K562 (cell line): ENCODE results near the gene ARHGAP31. TPM values are rescaled to one million over a fixed set of nuclear protein-coding genes. Genes with fewer than 3 reads are reported as not detected.

Source experiments
- ATAC-seq: fragments of 200-7000 bp; cut with Tn5 transposase; 3 replicates; pipeline ENCODE4 v1.9.1; 2020; ENCODE audit warnings: moderate library complexity
- BruUV-seq: library from RNA; stranded (reverse); fragments of 400-500 nt; replicated peaks from 2 replicates; lab custom pipeline; 2021; lab: Mats Ljungman, UMichigan
- CTCF ChIA-PET: fragments of 300-600 bp; formaldehyde crosslinking; extraction: SDS; loops from one replicate; lab custom pipeline; 2021; ENCODE audit warnings: low intra/inter-chr PET ratio; lab: Yijun Ruan, JAX
- POLR2A ChIA-PET: fragments of 300-600, 350-650 bp; sonication (Branson Sonifier 250); formaldehyde crosslinking; extraction: SDS; loops from one replicate; lab custom pipeline; 2021; ENCODE audit warnings: antibody characterized with exemption, inconsistent platforms; lab: Yijun Ruan, JAX
- DNase-seq, 4 experiments: peaks; one replicate each; pipeline versions ENCODE4 v3.0.0 to v3.0.0-alpha.2; 2011 to 2018; ENCODE audit warnings: low spot score in 3 of 4, mixed read lengths in 3 of 4; ENCODE audit errors: extremely low read depth in 1 of 4
- FAIRE-seq: peaks from 2 replicates; lab custom pipeline; 2011; peaks lifted over from hg19 to GRCh38; lab: Jason Lieb, UNC
- H2AFZ ChIP-seq: 2 replicates; pipeline ENCODE4 v1.6.0; 2011; ENCODE audit warnings: low read depth, low read length, control low read depth, inconsistent platforms
- H3K27ac ChIP-seq: fragments of 200-600 bp; 3 replicates; pipeline ENCODE4 v1.8.0; 2011; ENCODE audit warnings: low read depth, mild to moderate bottlenecking, control low read depth, inconsistent platforms, low read length, moderate library complexity, mixed read lengths; ENCODE audit errors: extremely low read depth
- H3K27me3 ChIP-seq, 2 experiments: fragments of 300-600 bp in 1 of 2; 2 replicates in 1 of 2; 3 replicates in 1 of 2; pipeline versions ENCODE4 v1.6.0 to v1.8.0; 2011; ENCODE audit warnings: inconsistent platforms in 2 of 2, low read length in 2 of 2, mild to moderate bottlenecking in 1 of 2, mixed read lengths in 1 of 2, moderate library complexity in 1 of 2; ENCODE audit not compliant: control insufficient read depth in 2 of 2, insufficient read depth in 2 of 2
- H3K36me3 ChIP-seq: fragments of 300-600 bp; 3 replicates; pipeline ENCODE4 v1.8.0; 2011; ENCODE audit warnings: mild to moderate bottlenecking, low read length, inconsistent platforms; ENCODE audit not compliant: control insufficient read depth, insufficient read depth
- H3K4me1 ChIP-seq, 2 experiments: fragments of 200-600 bp in 1 of 2; replicated peaks in 1 of 2; 2 replicates in 1 of 2; 3 replicates in 1 of 2; pipeline versions ENCODE4 v1.5.1 to v1.8.0; 2011; ENCODE audit warnings: inconsistent platforms in 2 of 2, low read length in 2 of 2, mild to moderate bottlenecking in 1 of 2, mixed read lengths in 1 of 2, moderate library complexity in 1 of 2; ENCODE audit not compliant: control insufficient read depth in 2 of 2, insufficient read depth in 2 of 2
- H3K4me2 ChIP-seq: 2 replicates; pipeline ENCODE4 v1.6.1; 2011; ENCODE audit warnings: low read length, control low read depth, inconsistent platforms, mixed read lengths; ENCODE audit not compliant: insufficient read depth
- H3K4me3 ChIP-seq: fragments of 200-600 bp; sonication (generic), shearing (Covaris generic); 2 replicates; pipeline ENCODE4 v1.5.1; 2016; ENCODE audit warnings: control low read depth, inconsistent platforms
- H3K79me2 ChIP-seq: fragments of 200-600 bp; 3 replicates; pipeline ENCODE4 v1.8.0; 2011; ENCODE audit warnings: low read length, inconsistent platforms; ENCODE audit not compliant: control insufficient read depth, insufficient read depth
- H3K9ac ChIP-seq, 2 experiments: 2 replicates each; pipeline versions ENCODE4 v1.6.0 to v1.6.1; 2011; ENCODE audit warnings: low read depth in 2 of 2, low read length in 2 of 2, control low read depth in 1 of 2, inconsistent platforms in 1 of 2, mild to moderate bottlenecking in 1 of 2, mixed read lengths in 1 of 2; ENCODE audit not compliant: insufficient read depth in 1 of 2
- H3K9me1 ChIP-seq: one replicate; pipeline ENCODE4 v1.6.0; 2011; ENCODE audit warnings: inconsistent platforms, mild to moderate bottlenecking, low read length, moderate library complexity; ENCODE audit not compliant: control insufficient read depth, insufficient read depth
- H3K9me3 ChIP-seq: replicated peaks from 2 replicates; pipeline ENCODE4 v1.5.1; 2011; ENCODE audit warnings: low read depth, low read length, inconsistent platforms; ENCODE audit not compliant: control insufficient read depth, insufficient read depth
- H4K20me1 ChIP-seq: replicated peaks from 2 replicates; pipeline ENCODE4 v1.6.1; 2011; ENCODE audit warnings: low read length, inconsistent platforms, mixed read lengths; ENCODE audit not compliant: control insufficient read depth, insufficient read depth
- C11orf30 ChIP-seq: fragments of 450-650 bp; IDR thresholded peaks from 2 replicates; pipeline ENCODE4 v1.6.1; 2016; ENCODE audit warnings: low read depth, mild to moderate bottlenecking
- CCNT2 ChIP-seq: IDR thresholded peaks from 2 replicates; pipeline ENCODE4 v1.6.1; 2011; ENCODE audit warnings: borderline replicate concordance, low read depth, mild to moderate bottlenecking, moderate library complexity, mixed read lengths, low read length; ENCODE audit not compliant: insufficient read length; ENCODE audit errors: extremely low read depth
- COPS2 ChIP-seq: fragments of 450-650 bp; conservative IDR thresholded peaks from 2 replicates; pipeline ENCODE4 v1.6.1; 2016; ENCODE audit warnings: mild to moderate bottlenecking, moderate library complexity
- FOXP1 ChIP-seq: sonication (generic); formaldehyde crosslinking; IDR thresholded peaks from 2 replicates; pipeline ENCODE4 v1.8.0; 2022; ENCODE audit warnings: mild to moderate bottlenecking, missing genetic modification reagents
- KLF10 ChIP-seq: fragments of 250-450 bp; sonication (Bioruptor Pico); IDR thresholded peaks from 2 replicates; pipeline ENCODE4 v1.6.1; 2021; ENCODE audit warnings: matching md5 sums
- NFYB ChIP-seq: IDR thresholded peaks from 2 replicates; pipeline ENCODE4 v1.6.1; 2011; ENCODE audit warnings: mild to moderate bottlenecking, moderate library complexity; ENCODE audit not compliant: insufficient read length; ENCODE audit errors: extremely low read depth
- SPI1 ChIP-seq: IDR thresholded peaks from 2 replicates; pipeline ENCODE4 v1.6.1; 2011; ENCODE audit warnings: low read depth, low read length, control low read depth, borderline replicate concordance
- TFAM ChIP-seq: fragments of 250-450 bp; sonication (Bioruptor Pico); conservative IDR thresholded peaks from 2 replicates; pipeline ENCODE4 v1.5.0; 2021; ENCODE audit warnings: mild to moderate bottlenecking, moderate library complexity
- UBTF ChIP-seq, 2 experiments: IDR thresholded peaks; 2 replicates each; pipeline ENCODE4 v1.6.1; 2012; ENCODE audit warnings: improper control_type of control experiment in 2 of 2, low read depth in 2 of 2, low read length in 2 of 2, borderline replicate concordance in 1 of 2
- ZNF561 ChIP-seq: fragments of 450-650 bp; formaldehyde crosslinking; conservative IDR thresholded peaks from 2 replicates; pipeline ENCODE4 v1.4.0; 2020; ENCODE audit warnings: mild to moderate bottlenecking, moderate library complexity
- ZNF717 ChIP-seq: fragments of 250-450 bp; sonication (Bioruptor Pico); IDR thresholded peaks from 2 replicates; pipeline ENCODE4 v1.5.0; 2021
- WGBS: fragments of 100-300 bp; shearing (Covaris generic); methylation state at CpG from one replicate; pipeline ENCODE4 v1.1.6; 2016; ENCODE audit warnings: low coverage, mixed read lengths; ENCODE audit not compliant: insufficient coverage; ENCODE audit errors: missing lambda C conversion rate; 5-methylcytosine and 5-hydroxymethylcytosine counted together
- in situ Hi-C: fragments of 300-500 bp; cut with MboI; formaldehyde crosslinking; loops from 4 replicates; pipeline ENCODE4 v1.15.0; 2018; ENCODE audit warnings: inconsistent platforms, mixed read lengths
- intact Hi-C: fragments of 100-400 bp; cut with micrococcal nuclease; formaldehyde crosslinking; loops from 2 replicates; pipeline ENCODE4 v1.14.2; 2022
- polyA plus RNA-seq, 8 experiments: library from polyadenylated mRNA; depleted of rRNA in 4 of 8; stranded (reverse) in 5 of 8; unstranded in 3 of 8; fragments of >200 nt; fragmentation: Nextera tagmentation in 2 of 8; fragmentation: Illumina TruSeq in 1 of 8; extraction: Ambion mirVana in 2 of 8; extraction: Trizol in 1 of 8; gene quantifications; 2 replicates each; pipeline versions ENCODE4 v1.2.1 to v1.2.3, GENCODE V29; 2011 to 2014; ENCODE audit warnings: inconsistent platforms in 1 of 8, missing spikeins in 1 of 8
- total RNA-seq, 7 experiments: library from RNA; depleted of rRNA in 6 of 7; stranded (reverse); fragments of >200 nt in 6 of 7; fragmentation: Illumina TruSeq in 2 of 7; extraction: Trizol in 2 of 7; gene quantifications; 2 replicates each; pipeline versions ENCODE4 v1.2.1 to v1.2.3, GENCODE V29; 2011 to 2021; ENCODE audit warnings: low replicate concordance in 1 of 7

ARHGAP31 gene
- total and polyA plus RNA-seq, 9 of the 15 experiments (the other 6 are each of a cell fraction or from before 2014, with no cell fraction given) = under 0.01 to 0.13 (median 0.06) TPM; not detected in 5

GRCh38 chr3:119401503-119402440, 107.6 kb downstream of the ARHGAP31 start:
- Histone ChIP-seq H3K79me2 (no peaks in the 10 kb centered on the region), H3K27me3 (peaks cover 0 to 10% of the 10 kb centered on the region in 2 experiments; a peak in 2 of 5 replicates), H3K4me2 (no peak overlapping the region), H3K9me3 (no peaks in the 10 kb centered on the region), H3K4me3 (no peak overlapping the region), H3K36me3 (no peaks in the 10 kb centered on the region), H3K4me1 (peaks cover 0 to 5% of the 10 kb centered on the region in 2 experiments; a peak in 1 of 5 replicates), H3K27ac (no peak overlapping the region), H4K20me1 (no peaks in the 10 kb centered on the region; the same call in 1 of the 2 replicates), H3K9ac (no peak overlapping the region), H2AFZ (no peak overlapping the region), H3K9me1 (no peaks in the 10 kb centered on the region)
- ATAC-seq (no peak), FAIRE-seq (no peak), DNase-seq (no peak)
- ChIA-PET CTCF (no interaction called here), POLR2A (no interaction called here)
- no TSS peak for BruUV-seq
- intact Hi-C loops (no loop called here), in situ Hi-C loops (no loop called here)
- peak; percentile 23; the same call in 1 of the 2 replicates for TF ChIP-seq SPI1
- no peak for TF ChIP-seq CCNT2
- 42% methylated on average over 19 of the region's 36 CpGs for WGBS

DNA sequence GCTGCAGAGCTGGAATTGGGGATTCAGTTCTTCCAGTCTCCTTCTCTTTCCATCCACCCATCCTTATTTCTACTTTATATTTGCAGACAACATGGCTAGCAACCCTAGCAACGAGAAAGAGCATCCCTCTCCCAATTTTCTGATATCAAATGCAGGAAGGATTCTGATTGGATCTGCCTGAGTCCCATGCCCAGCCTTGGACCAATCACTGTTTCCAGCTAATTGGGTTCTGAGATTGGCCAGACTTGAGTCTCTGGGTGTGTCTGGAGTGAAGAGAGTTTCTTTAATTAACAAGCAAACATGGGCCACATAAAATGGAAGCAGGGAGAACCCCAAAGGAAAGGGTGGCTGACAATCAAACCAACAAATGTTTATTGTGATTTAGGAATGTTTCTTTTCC, 108.6 kb downstream of the ARHGAP31 start:
- no peak for FAIRE-seq
- Histone ChIP-seq H3K79me2 (no peaks in the 10 kb centered on the region), H4K20me1 (no peaks in the 10 kb centered on the region; the same call in 1 of the 2 replicates), H2AFZ (no peak overlapping the region), H3K9ac (no peak overlapping the region), H3K9me3 (no peaks in the 10 kb centered on the region), H3K36me3 (no peaks in the 10 kb centered on the region), H3K4me3 (no peak overlapping the region), H3K27me3 (peaks cover 0 to 10% of the 10 kb centered on the region in 2 experiments; a peak in 2 of 5 replicates), H3K27ac (no peak overlapping the region), H3K9me1 (no peaks in the 10 kb centered on the region), H3K4me2 (no peak overlapping the region), H3K4me1 (peaks cover 0 to 5% of the 10 kb centered on the region in 2 experiments; a peak in 1 of 5 replicates)
- CTCF ChIA-PET = no interaction called here
- TF ChIP-seq C11orf30 = no peak
- TF ChIP-seq FOXP1 (CRISPR knock-in tag) = no peak
- no peak for TF ChIP-seq ZNF717 (CRISPR knock-in tag)
- no peak for TF ChIP-seq UBTF (IDR thresholded peaks at IDR 0.05; ENCODE audit: borderline replicate concordance in 1 of 2, low read depth in 2 of 2, low read length in 2 of 2)
- no peak for TF ChIP-seq COPS2
- peak; percentile 8 for TF ChIP-seq NFYB
- no peak for TF ChIP-seq KLF10 (CRISPR knock-in tag)
- TF ChIP-seq ZNF561 = no peak
- TF ChIP-seq TFAM (CRISPR knock-in tag) = no peak
- 0% methylated on average over 1 of the region's 1 CpG for WGBS
- ATAC-seq = no peak
- intact Hi-C loops = no loop called here
- peak in 2 of 4 experiments; percentile 10 for DNase-seq
- POLR2A ChIA-PET = no interaction called here
- in situ Hi-C loops = no loop called here
- BruUV-seq = no TSS peak
